Measurements from ENCODE around the gene PARD3.

The PARD3 gene

GRCh38 chr10:34821587-34822585, 6.8 kb upstream of the PARD3 start:
- Histone ChIP-seq H3K27ac (ENCODE audit: low read length) (no peak overlapping the region), H3K79me2 (ENCODE audit: insufficient read depth, low read length) (no peaks in the 10 kb centered on the region), H3K27me3 (ENCODE audit: insufficient read depth, low read length, poor library complexity) (no peaks in the 10 kb centered on the region), H3K4me3 (ENCODE audit: low read depth in 1 of 2, low read length in 2 of 2) (no peak overlapping the region), H3K9me3 (ENCODE audit: insufficient read depth, low read length, severe bottlenecking) (no peaks in the 10 kb centered on the region), H3K36me3 (ENCODE audit: insufficient read depth, low read length) (no peaks in the 10 kb centered on the region), H3K4me2 (ENCODE audit: insufficient read depth, low read length) (no peak overlapping the region), H4K20me1 (ENCODE audit: insufficient read depth, low read length) (no peaks in the 10 kb centered on the region), H3K9ac (ENCODE audit: low read depth, low read length) (no peak overlapping the region), H3K4me1 (ENCODE audit: insufficient read depth, low read length) (no peaks in the 10 kb centered on the region), H2AFZ (ENCODE audit: low read depth, low read length) (no peak overlapping the region)
- DNase-seq (no peak), ATAC-seq (ENCODE audit: insufficient read depth, low read depth) (0 out of 3 replicates have a peak, but pooled peaks have one; percentile 29)
- TF ChIP-seq CTCF (IDR thresholded peaks at IDR 0.05; ENCODE audit: borderline replicate concordance, extremely low read depth, low read length, poor library complexity, severe bottlenecking) (no peak), EZH2 (IDR thresholded peaks at IDR 0.05; ENCODE audit: borderline replicate concordance, low read depth, low read length, severe bottlenecking) (no peak)

- H3K9me3 ChIP-seq (ENCODE audit: insufficient read depth, low read length, severe bottlenecking), result no peaks in the 10 kb centered on the region
- H2AFZ ChIP-seq (ENCODE audit: low read depth, low read length), result no peak overlapping the region
- DNase-seq (no peak), ATAC-seq (ENCODE audit: insufficient read depth, low read depth) (no peak)
- H3K4me2 ChIP-seq (ENCODE audit: insufficient read depth, low read length), result no peak overlapping the region
- TF ChIP-seq EZH2 (IDR thresholded peaks at IDR 0.05; ENCODE audit: borderline replicate concordance, low read depth, low read length, severe bottlenecking) (no peak), CTCF (IDR thresholded peaks at IDR 0.05; ENCODE audit: borderline replicate concordance, extremely low read depth, low read length, poor library complexity, severe bottlenecking) (no peak)
- H3K27ac ChIP-seq (ENCODE audit: low read length), result no peak overlapping the region
- peaks cover 21% of the 10 kb centered on the region for H3K79me2 ChIP-seq (ENCODE audit: insufficient read depth, low read length)
- H3K9ac ChIP-seq (ENCODE audit: low read depth, low read length), result no peak overlapping the region
- peaks cover 16% of the 10 kb centered on the region for H4K20me1 ChIP-seq (ENCODE audit: insufficient read depth, low read length)
- peaks cover 8% of the 10 kb centered on the region for H3K27me3 ChIP-seq (ENCODE audit: insufficient read depth, low read length, poor library complexity)
- H3K4me3 ChIP-seq (ENCODE audit: low read depth in 1 of 2, low read length in 2 of 2), result no peak overlapping the region
- H3K36me3 ChIP-seq (ENCODE audit: insufficient read depth, low read length), result no peaks in the 10 kb centered on the region
- H3K4me1 ChIP-seq (ENCODE audit: insufficient read depth, low read length), result peaks cover 29% of the 10 kb centered on the region
Measured at GRCh38 chr10:34817586-34817985, 2.5 kb upstream of the PARD3 start.

GRCh38 chr10:34817054-34817453, 2.0 kb upstream of the PARD3 start:
- Histone ChIP-seq H3K4me1 (ENCODE audit: insufficient read depth, low read length) (peaks cover 31% of the 10 kb centered on the region), H3K9me3 (ENCODE audit: insufficient read depth, low read length, severe bottlenecking) (no peaks in the 10 kb centered on the region), H3K79me2 (ENCODE audit: insufficient read depth, low read length) (peaks cover 26% of the 10 kb centered on the region), H2AFZ (ENCODE audit: low read depth, low read length) (no peak overlapping the region), H3K27me3 (ENCODE audit: insufficient read depth, low read length, poor library complexity) (peaks cover 8% of the 10 kb centered on the region), H3K36me3 (ENCODE audit: insufficient read depth, low read length) (no peaks in the 10 kb centered on the region), H3K4me3 (ENCODE audit: low read depth in 1 of 2, low read length in 2 of 2) (no peak overlapping the region), H4K20me1 (ENCODE audit: insufficient read depth, low read length) (peaks cover 22% of the 10 kb centered on the region), H3K9ac (ENCODE audit: low read depth, low read length) (no peak overlapping the region), H3K27ac (ENCODE audit: low read length) (no peak overlapping the region), H3K4me2 (ENCODE audit: insufficient read depth, low read length) (no peak overlapping the region)
- DNase-seq (no peak), ATAC-seq (ENCODE audit: insufficient read depth, low read depth) (no peak)
- TF ChIP-seq EZH2 (IDR thresholded peaks at IDR 0.05; ENCODE audit: borderline replicate concordance, low read depth, low read length, severe bottlenecking) (no peak), CTCF (IDR thresholded peaks at IDR 0.05; ENCODE audit: borderline replicate concordance, extremely low read depth, low read length, poor library complexity, severe bottlenecking) (no peak)
